Measurements from ENCODE around the gene VSTM1.
A peak's percentile ranks its signal among the peaks of the same experiment; 100 is the strongest.

Gene VSTM1

GRCh38 chr19:54030895-54031586 is 32.7 kb downstream of the VSTM1 start:
- no peak overlapping the region for H3K9ac ChIP-seq
- H3K27ac ChIP-seq = no peak overlapping the region
- no peak overlapping the region for H3K4me3 ChIP-seq
- H3K4me2 ChIP-seq = no peak overlapping the region
- no peak for TF ChIP-seq Cebpa-rat (IDR thresholded peaks at IDR 0.05)
- no peaks in the 10 kb centered on the region for H3K36me3 ChIP-seq
- no peaks in the 10 kb centered on the region for H3K27me3 ChIP-seq
- H3K4me1 ChIP-seq = peaks cover 36% of the 10 kb centered on the region
- H3K9me3 ChIP-seq = peaks cover 6% of the 10 kb centered on the region
- no peaks in the 10 kb centered on the region for H4K20me1 ChIP-seq

- TF ChIP-seq Cebpa-rat (IDR thresholded peaks at IDR 0.05) = no peak
Measured at GRCh38 chr19:54029930-54030490, 33.7 kb downstream of the VSTM1 start.

GRCh38 chr19:54029301-54029700 is 34.4 kb downstream of the VSTM1 start:
- no peaks in the 10 kb centered on the region for H3K36me3 ChIP-seq
- H3K27me3 ChIP-seq = no peaks in the 10 kb centered on the region
- no peak for TF ChIP-seq Cebpa-rat (IDR thresholded peaks at IDR 0.05)

More at GRCh38 chr19:54029930-54030490, 33.7 kb downstream of the VSTM1 start:
- Histone ChIP-seq H3K4me1 (peaks cover 43% of the 10 kb centered on the region), H3K4me2 (no peak overlapping the region), H3K27me3 (no peaks in the 10 kb centered on the region), H3K4me3 (no peak overlapping the region), H3K9me3 (no peaks in the 10 kb centered on the region), H3K27ac (no peak overlapping the region), H3K9ac (no peak overlapping the region), H3K36me3 (no peaks in the 10 kb centered on the region), H4K20me1 (no peaks in the 10 kb centered on the region)

GRCh38 chr19:54026656-54027055 is 37.0 kb downstream of the VSTM1 start:
- no peaks in the 10 kb centered on the region for H3K36me3 ChIP-seq
- no peaks in the 10 kb centered on the region for H3K27me3 ChIP-seq
- no peaks in the 10 kb centered on the region for H4K20me1 ChIP-seq
- H3K4me3 ChIP-seq = no peak overlapping the region
- H3K9ac ChIP-seq = no peak overlapping the region
- TF ChIP-seq Cebpa-rat (IDR thresholded peaks at IDR 0.05) = no peak
- H3K4me1 ChIP-seq = peaks cover 65% of the 10 kb centered on the region
- H3K9me3 ChIP-seq = no peaks in the 10 kb centered on the region
- H3K27ac ChIP-seq = no peak overlapping the region
- no peak overlapping the region; the same call in 1 of the 2 replicates for H3K4me2 ChIP-seq

More at GRCh38 chr19:54029301-54029700, 34.4 kb downstream of the VSTM1 start:
- Histone ChIP-seq H3K9ac (no peak overlapping the region), H3K4me2 (no peak overlapping the region), H3K27ac (no peak overlapping the region), H4K20me1 (no peaks in the 10 kb centered on the region), H3K9me3 (no peaks in the 10 kb centered on the region), H3K4me3 (no peak overlapping the region), H3K4me1 (peaks cover 50% of the 10 kb centered on the region)

- Histone ChIP-seq H3K4me1 (peaks cover 57% of the 10 kb centered on the region), H3K27ac (peak overlapping the region; percentile 30; the same call in 1 of the 2 replicates), H3K4me3 (no peak overlapping the region)
Measured at GRCh38 chr19:54024660-54025059, 39.0 kb downstream of the VSTM1 start.

GRCh38 chr19:54023191-54023590 is 40.5 kb downstream of the VSTM1 start:
- Histone ChIP-seq H3K36me3 (no peaks in the 10 kb centered on the region), H3K9me3 (no peaks in the 10 kb centered on the region), H3K4me1 (peaks cover 52% of the 10 kb centered on the region), H3K27ac (no peak overlapping the region), H4K20me1 (no peaks in the 10 kb centered on the region), H3K4me2 (peak overlapping the region; percentile 78), H3K4me3 (no peak overlapping the region), H3K27me3 (no peaks in the 10 kb centered on the region), H3K9ac (no peak overlapping the region)
- TF ChIP-seq Cebpa-rat (IDR thresholded peaks at IDR 0.05) = no peak

More at GRCh38 chr19:54024660-54025059, 39.0 kb downstream of the VSTM1 start:
- H3K9ac ChIP-seq = no peak overlapping the region
- H3K27me3 ChIP-seq = no peaks in the 10 kb centered on the region
- H3K9me3 ChIP-seq = no peaks in the 10 kb centered on the region
- no peaks in the 10 kb centered on the region for H3K36me3 ChIP-seq
- TF ChIP-seq Cebpa-rat (IDR thresholded peaks at IDR 0.05) = no peak
- H4K20me1 ChIP-seq = no peaks in the 10 kb centered on the region
- peak overlapping the region; percentile 78 for H3K4me2 ChIP-seq

GRCh38 chr19:54021932-54022331 is 41.8 kb downstream of the VSTM1 start:
- Histone ChIP-seq H3K9me3 (peaks cover 4% of the 10 kb centered on the region; the same call in 1 of the 2 replicates), H3K4me2 (no peak overlapping the region), H4K20me1 (no peaks in the 10 kb centered on the region), H3K27ac (no peak overlapping the region), H3K36me3 (no peaks in the 10 kb centered on the region), H3K27me3 (no peaks in the 10 kb centered on the region), H3K4me3 (no peak overlapping the region), H3K4me1 (peaks cover 50% of the 10 kb centered on the region), H3K9ac (no peak overlapping the region)
- no peak for TF ChIP-seq Cebpa-rat (IDR thresholded peaks at IDR 0.05)

GRCh38 chr19:54021363-54021762 is 42.3 kb downstream of the VSTM1 start:
- Histone ChIP-seq H3K4me2 (no peak overlapping the region), H3K4me1 (peaks cover 44% of the 10 kb centered on the region), H3K9me3 (peaks cover 4% of the 10 kb centered on the region), H3K27me3 (no peaks in the 10 kb centered on the region), H3K9ac (no peak overlapping the region), H3K27ac (no peak overlapping the region), H3K4me3 (no peak overlapping the region), H4K20me1 (no peaks in the 10 kb centered on the region), H3K36me3 (no peaks in the 10 kb centered on the region)
- TF ChIP-seq Cebpa-rat (IDR thresholded peaks at IDR 0.05) = no peak

GRCh38 chr19:54017261-54017660 is 46.4 kb downstream of the VSTM1 start:
- no peak overlapping the region for H3K4me3 ChIP-seq
- no peaks in the 10 kb centered on the region for H3K27me3 ChIP-seq
- H3K36me3 ChIP-seq = no peaks in the 10 kb centered on the region
- no peak overlapping the region for H3K9ac ChIP-seq
- H3K27ac ChIP-seq = no peak overlapping the region
- H3K9me3 ChIP-seq = peaks cover 11% of the 10 kb centered on the region
- TF ChIP-seq Cebpa-rat (IDR thresholded peaks at IDR 0.05) = no peak
- no peak overlapping the region for H3K4me2 ChIP-seq
- peaks cover 22% of the 10 kb centered on the region for H3K4me1 ChIP-seq
- no peaks in the 10 kb centered on the region for H4K20me1 ChIP-seq

- Histone ChIP-seq H3K9ac (no peak overlapping the region), H3K4me2 (peak overlapping the region; percentile 51), H3K4me3 (no peak overlapping the region), H3K4me1 (peaks cover 15% of the 10 kb centered on the region), H3K9me3 (peaks cover 11% of the 10 kb centered on the region), H3K36me3 (no peaks in the 10 kb centered on the region), H3K27ac (0 out of 2 replicates have a peak overlapping the region, but pooled peaks have one; percentile 13), H4K20me1 (no peaks in the 10 kb centered on the region), H3K27me3 (no peaks in the 10 kb centered on the region)
- TF ChIP-seq Cebpa-rat (IDR thresholded peaks at IDR 0.05) = no peak
Measured at GRCh38 chr19:54014920-54015560, 48.7 kb downstream of the VSTM1 start.

Measured in BLaER1 (cell line).